Measurements from ENCODE around the gene NCOA7. TPM values are rescaled to one million over a fixed set of nuclear protein-coding genes. Genes with fewer than 3 reads are reported as not detected.
"Not testable (repeated sequence)": the region's sequence is repeated elsewhere in the genome, so short reads cannot be mapped to it uniquely, and the experiment has no call there.

NCOA7 gene
- total RNA-seq, 1 experiment from 2014 or later: 33.4 TPM

DNA sequence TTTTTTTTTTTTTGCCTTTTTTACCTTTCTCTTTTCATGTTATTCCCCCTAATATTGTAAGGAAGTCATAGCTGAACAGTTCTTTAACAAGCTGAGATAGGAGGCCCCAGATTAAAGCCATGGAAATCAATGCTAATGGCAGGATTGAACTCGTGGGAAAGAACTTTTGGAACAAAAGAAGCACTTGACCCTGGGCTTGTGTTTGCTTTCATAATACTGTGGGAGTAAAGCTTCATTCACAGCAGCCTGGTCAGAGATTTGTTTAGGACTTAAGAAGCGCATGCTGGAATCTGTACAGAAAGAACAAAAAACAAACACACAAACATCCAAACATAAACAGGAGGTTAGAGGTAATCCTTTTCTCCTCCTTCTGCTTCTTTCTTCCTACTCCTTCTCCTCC lies 36.2 kb upstream of the NCOA7 start:
- DNase-seq (ENCODE audit: low spot score): no peak

DNA sequence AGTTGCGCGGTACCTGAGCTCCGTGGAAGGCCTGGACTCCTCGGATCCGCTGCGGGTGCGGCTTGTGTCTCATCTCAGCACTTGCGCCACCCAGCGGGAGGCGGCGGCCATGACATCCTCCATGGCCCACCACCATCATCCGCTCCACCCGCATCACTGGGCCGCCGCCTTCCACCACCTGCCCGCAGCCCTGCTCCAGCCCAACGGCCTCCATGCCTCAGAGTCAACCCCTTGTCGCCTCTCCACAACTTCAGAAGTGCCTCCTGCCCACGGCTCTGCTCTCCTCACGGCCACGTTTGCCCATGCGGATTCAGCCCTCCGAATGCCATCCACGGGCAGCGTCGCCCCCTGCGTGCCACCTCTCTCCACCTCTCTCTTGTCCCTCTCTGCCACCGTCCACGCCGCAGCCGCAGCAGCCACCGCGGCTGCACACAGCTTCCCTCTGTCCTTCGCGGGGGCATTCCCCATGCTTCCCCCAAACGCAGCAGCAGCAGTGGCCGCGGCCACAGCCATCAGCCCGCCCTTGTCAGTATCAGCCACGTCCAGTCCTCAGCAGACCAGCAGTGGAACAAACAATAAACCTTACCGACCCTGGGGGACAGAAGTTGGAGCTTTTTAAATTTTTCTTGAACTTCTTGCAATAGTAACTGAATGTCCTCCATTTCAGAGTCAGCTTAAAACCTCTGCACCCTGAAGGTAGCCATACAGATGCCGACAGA lies 31.4 kb upstream of the NCOA7 start:
- no peak for DNase-seq (ENCODE audit: low spot score)

DNA sequence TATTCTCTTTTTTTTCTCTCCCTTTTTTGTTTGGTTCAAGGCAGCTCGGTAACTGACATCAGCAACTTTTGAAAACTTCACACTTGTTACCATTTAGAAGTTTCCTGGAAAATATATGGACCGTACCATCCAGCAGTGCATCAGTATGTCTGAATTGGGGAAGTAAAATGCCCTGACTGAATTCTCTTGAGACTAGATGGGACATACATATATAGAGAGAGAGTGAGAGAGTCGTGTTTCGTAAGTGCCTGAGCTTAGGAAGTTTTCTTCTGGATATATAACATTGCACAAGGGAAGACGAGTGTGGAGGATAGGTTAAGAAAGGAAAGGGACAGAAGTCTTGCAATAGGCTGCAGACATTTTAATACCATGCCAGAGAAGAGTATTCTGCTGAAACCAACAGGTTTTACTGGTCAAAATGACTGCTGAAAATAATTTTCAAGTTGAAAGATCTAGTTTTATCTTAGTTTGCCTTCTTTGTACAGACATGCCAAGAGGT lies 30.8 kb upstream of the NCOA7 start:
- DNase-seq (ENCODE audit: low spot score): no peak

DNA sequence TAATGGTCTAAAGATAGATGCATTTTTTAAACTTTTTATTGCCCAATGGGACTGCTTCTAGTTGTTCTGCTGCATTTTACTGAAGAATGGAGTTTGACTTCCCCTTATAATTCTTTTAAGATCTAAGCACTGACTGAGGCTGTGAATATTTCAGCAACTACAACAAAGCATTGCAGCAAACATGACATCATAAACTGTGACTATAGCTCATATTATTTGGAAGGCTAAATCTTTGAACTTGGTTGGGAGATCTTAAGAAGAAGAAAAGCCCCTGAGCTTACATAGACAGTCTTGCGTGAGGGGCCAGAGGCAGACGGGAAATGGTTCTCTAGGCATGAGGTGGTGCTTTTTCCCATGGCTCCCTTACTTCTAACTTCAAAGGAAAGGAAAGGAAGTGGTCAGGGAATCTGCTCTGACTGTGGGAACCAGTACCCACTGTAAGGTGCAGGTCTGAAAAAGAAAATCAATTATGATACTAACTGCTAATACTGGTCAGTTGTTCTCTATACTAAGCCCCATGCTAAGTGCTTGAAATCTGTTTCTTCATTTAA lies 26.6 kb upstream of the NCOA7 start:
- no peak for DNase-seq (ENCODE audit: low spot score)

DNA sequence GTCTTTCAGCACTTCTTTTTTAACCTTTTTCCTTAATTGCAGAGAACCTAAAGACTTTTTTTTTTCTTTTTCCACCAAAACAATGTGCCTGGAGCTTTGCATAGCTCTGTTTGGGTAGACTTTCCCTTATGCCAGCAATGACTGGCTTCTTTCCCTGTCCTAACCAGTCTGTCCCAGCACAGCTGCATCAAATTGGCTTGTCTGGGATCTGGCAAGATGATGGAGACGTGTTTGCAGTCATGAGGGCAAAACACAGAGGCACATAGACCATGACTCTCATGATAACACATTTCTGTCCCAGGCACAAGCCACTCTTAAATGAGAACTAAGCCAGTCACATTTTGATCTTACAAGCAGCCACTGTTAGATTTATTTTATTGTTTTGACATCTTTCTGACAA lies 24.8 kb upstream of the NCOA7 start:
- no peak for DNase-seq (ENCODE audit: low spot score)

DNA sequence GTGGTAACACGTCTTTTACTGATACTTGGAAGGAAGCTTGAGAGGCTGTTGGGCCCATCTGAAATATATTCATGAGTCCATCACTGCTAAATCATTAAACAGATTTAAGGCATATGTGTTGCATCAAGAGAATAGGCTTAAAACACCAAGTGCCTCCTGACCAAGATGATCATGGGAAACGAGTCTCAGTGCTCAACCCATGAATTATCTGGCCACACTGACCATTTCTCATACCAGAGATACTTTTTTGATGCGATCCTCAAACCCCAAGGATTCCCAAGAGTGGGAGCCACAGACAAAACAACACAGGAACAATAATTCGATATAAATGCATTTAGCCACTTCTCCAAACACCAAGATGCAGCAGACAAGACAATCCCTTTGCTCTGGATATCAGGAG lies 24.1 kb upstream of the NCOA7 start:
- DNase-seq (ENCODE audit: low spot score): no peak

DNA sequence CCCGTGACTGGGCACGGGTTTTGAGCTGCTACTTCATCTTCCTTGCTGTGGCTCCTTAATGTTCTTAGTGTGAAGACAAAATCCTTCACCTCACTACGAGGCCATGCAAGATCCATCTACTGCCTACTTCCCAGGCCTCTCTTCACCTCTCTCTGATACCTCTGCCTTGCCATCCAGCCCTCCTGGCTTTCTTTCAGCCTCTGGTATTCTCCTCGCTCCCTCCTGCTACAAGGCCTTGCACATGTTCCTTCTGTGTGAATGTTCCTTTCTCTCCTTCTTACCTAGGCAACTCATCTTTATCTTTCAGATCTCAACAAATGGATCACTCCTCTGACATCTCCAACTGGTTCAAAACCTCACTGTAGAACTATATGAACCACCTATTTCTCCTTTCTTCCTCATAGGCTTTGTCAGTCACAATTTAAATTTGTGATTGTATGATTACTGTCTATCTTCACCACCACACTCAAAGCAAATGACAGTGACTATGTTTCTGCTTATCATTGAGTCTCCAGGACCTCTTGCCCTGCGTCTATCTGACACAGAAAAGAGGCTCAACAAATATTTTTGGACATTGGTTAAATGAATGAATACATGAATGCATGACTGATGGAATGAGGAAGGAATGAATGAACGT lies 21.5 kb upstream of the NCOA7 start:
- DNase-seq (ENCODE audit: low spot score): no peak

DNA sequence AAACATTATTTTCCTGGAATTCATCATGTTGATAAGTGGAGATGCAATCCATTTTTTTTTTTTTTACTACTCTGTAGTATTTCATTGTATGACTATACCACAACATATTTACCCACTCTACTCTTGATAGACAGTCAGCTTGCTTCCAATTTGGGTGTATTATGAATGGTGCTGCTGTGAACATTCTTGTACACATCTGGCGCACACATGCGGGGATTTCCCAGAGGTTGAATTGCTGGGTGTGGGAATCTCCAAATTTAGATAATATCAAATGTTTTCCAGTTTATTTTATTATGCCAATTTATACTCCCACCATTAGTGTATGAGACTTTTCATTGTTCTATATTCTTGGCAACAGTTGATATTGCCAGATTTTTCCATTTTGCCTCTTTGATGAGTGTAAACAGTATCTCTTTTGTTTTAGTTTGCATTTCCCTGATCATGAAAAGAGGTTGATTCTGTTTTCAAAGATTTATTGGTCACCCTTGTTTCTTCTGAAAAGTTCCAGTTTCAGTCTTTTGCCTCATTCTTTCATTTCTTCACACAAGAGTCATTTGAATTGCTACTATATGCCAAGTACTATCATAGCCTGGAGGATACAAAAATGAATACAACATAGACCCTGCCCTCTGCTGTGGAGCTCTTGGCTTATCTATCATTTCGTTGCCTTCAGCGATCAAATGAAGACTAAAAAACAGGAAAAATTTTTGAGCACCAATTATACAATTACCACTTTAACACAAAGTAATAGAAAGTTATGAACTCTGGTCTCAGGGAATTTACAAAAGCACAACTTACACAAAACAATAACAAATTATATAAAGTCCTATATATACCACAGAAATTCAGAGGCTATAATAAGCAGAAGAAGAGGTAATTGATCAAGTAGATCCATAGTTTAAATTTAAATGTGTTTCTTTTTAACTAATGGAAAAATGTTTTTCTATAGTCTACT lies 17.1 kb upstream of the NCOA7 start:
- DNase-seq (ENCODE audit: low spot score): no peak

DNA sequence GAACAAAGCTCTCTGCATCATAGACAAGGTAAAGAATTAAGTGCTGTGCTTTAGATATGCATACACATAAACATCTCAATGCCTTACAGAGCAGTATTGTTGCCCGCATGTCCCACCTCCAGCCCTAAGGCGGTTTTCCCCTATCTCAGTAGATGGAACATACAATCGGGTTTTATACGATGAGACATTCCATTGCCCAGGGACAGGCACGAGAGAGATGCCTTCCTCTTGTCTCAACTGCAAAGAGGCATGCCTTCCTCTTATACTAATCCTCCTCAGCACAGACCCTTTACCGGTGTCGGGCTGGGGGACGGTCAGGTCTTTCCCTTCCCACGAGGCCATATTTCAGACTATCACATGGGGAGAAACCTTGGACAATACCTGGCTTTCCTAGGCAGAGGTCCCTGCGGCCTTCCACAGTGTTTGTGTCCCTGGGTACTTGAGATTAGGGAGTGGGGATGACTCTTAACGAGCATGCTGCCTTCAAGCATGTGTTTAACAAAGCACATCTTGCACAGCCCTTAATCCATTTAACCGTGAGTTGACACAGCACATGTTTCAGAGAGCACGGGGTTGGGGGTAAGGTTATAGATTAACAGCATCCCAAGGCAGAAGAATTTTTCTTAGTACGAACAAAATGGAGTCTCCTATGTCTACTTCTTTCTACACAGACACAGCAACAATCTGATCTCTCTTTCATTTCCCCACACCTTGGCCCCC lies 14.5 kb upstream of the NCOA7 start:
- DNase-seq (ENCODE audit: low spot score): not testable (repeated sequence)

DNA sequence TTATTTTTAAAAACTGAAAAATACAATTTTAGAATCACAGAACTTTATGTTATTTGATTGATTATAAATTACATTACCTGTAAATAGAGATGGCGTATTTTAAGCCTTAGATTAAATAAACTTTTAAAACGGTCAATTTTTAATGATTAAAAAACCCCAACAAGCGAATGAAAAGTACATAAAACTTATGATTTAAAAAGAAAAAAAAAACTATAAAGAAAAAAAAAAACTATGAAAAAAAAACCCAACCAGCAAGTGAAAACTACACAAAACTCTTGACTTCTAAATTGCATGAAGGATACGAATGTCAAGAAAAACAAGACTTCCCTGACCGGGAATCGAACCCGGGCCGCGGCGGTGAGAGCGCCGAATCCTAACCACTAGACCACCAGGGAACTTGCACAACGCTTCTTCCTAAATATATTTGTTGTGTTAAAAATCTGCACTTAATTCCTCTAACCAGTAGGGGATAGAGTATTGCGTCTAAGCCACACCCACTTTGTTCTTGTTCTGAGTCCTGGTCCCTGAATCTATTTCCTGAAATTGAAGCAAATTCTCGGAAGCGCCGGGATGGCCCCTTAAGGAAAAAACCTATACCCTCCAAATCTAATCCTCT lies 10.7 kb upstream of the NCOA7 start:
- DNase-seq (ENCODE audit: low spot score): peak; percentile 86

DNA sequence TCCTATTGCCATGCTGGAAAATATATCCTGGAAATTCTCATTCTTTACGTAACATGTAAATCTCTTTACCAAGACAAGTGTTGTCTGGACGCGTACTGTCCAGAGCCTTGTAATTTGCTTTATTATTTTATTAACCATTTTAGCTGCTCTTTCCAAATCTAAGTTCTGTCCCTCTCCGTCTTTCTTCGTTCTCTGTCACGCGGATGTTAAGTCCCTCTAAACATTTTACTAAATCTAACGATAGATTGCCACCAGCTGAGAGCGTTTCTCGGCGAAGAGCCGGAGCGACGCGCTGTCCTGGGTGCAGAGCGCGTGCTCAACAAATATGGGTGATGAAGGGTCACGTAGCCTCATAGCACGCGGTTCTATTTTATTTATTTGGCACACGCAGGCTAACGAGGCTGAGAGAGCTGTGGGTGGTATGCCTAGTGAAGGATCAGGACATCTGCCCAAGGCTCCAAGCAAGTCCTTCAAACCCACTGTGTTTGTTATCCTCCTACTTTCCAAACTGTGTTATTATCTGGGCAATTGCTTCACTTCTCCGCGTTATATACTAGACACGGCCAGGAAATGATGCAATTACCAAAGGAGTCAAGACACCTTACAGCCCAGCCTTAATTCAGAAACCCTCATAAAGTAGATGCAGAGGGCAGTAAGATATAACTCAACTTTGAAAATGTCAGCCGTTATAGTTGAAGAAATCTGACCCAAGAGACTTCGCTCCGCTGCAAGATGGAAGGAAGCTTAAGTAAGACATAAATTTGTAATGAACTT lies 10.0 kb upstream of the NCOA7 start:
- DNase-seq (ENCODE audit: low spot score): peak; percentile 71

DNA sequence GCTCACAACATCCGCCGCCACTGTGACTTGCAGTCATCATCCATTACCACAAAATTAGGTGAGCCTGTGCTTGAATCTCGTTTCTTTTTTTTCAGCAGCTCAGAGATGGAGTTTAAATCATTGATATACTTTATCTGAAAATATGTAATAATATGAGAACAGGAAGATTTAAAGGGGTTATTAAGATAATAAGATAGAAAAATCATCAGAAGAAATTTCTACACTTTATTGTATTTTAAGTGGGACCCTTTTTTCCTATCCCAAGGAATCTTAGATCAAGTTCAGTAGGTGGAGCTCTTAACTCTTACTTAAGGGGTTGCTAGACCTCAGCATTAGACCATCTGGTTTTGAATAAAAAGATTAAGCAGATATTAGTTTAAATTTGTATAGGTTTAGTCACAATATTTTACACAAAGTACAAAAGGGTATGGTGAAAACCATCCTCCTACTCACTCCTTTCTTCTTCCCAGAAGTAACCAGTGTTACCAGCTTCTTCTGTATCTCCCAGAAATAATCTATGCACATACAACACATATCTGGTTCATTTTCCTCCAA lies 9.4 kb upstream of the NCOA7 start:
- peak; percentile 5 for DNase-seq (ENCODE audit: low spot score)

DNA sequence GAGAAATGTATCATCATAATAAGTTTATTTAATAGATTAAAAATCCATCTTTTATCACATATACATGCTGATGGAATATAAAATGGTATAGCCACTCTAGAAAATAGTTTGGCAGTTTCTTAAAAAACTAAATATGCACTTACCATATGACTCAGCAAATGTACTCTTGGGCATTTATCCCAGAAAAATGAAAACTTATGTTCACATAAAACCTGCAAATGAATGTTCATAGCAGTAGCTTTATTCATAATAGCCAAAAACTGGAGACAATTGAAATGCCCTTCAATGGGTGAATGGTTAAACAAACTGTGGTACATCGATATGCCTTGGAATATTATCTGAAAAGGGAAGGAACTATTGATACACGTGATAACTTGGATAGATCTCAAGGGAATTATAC lies 6.4 kb upstream of the NCOA7 start:
- DNase-seq (ENCODE audit: low spot score): no peak

DNA sequence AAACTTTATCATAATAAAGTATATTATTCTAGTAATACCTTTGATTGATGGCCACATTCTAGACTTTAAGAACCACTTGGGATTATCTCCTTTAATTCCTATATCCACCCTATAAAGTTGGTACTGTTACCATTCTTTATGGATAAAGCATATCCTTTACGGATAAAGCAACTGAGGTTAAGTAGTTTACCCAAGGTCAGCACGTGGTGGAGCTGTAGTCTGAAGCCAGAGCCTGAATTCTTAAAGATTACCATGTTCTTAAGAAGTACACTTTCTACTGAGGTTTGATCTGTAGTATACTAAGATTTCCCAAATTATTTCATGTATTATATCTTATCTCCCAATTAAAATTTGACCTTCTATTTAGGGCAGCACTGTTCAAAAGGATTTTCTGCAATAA lies 3.0 kb upstream of the NCOA7 start:
- no peak for DNase-seq (ENCODE audit: low spot score)

DNA sequence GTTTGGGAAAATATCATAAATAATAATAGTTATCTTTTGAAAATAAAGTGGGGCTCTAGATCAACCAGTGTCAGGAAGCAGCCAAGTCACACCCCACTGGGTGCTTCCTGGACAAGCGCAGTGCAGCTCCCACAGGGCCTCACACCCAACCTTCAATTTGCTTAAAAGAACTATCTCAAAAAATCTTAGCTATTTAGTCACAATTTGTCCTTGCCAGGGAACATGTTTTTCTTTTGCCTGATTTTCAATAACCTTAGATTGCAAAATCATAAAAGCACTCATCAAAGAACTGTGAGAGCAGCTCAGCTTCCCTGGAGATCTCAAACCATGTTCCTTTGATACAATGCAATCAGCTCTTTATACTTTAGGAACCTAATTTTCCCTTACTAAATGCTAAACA lies 1.6 kb upstream of the NCOA7 start:
- DNase-seq (ENCODE audit: low spot score): no peak

DNA sequence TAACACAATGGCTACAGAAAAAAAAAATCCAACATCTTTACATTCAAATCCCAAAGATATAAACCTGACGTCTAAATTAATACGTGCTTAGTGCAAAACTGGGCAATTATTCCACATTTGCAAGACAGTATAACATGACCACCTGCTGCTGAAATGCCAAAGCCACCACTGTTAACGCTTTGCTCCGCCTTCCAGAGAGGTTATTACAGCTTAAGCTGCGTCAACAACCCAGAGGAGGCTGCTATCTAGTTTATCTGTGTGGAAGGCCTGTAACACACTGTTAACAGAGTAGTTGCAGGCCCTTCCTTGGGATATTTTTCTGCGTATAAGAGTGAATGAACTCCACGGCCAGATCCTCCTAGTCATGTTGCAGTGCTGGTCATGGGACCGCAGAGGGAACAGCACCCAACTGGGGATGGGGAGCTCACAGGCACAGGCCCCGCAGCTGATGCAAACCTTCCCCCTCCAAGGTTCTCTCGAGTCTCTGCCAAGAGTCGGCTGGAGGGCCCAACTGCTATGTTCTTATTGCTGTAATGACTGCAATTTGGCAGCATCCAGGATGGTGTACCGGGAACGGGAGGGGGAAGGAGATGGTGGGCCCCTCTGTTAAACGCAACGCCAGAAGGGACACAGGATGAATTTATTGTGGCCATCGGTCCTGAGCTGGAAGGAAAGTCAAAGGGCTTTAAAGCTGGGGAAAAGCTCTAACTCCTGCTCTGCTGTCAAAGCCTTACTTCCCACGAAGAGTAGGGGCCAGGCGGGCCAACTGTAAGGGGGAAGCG lies 993 bp upstream of the NCOA7 start:
- DNase-seq (ENCODE audit: low spot score): peak; percentile 15

DNA sequence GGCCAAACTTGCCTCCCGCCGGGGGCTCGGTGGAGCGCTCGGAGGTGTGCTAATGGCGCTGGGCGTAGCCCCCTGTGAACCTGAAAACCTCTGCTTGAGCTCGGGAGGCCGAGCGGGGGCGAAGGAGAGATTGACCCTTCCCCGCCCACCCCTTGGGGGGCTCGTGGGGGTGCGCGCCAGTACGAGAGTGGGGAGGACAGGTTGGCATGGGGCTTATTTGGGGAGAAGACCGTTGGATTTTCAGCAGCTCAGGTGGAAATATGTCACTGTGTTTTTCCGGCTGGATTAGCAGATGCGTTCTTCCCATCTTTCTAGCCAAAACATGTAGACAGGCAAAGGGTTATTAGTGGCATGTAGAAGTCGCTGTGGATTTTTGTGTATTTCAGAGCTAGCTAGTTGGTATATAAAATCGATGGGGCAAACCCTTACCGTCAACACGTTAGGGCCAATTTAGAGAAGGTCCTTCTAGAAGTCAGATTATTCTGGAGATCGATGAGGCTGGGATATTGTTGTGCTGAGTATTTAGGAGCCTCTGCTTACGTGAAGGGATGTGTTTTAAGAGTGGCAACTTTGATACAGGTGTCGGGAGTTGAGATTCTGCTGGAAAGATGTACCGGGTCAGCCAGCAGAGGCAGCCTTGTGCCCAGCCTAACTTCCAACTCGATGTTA lies 525 bp downstream of the NCOA7 start:
- peak; percentile 41 for DNase-seq (ENCODE audit: low spot score)

DNA sequence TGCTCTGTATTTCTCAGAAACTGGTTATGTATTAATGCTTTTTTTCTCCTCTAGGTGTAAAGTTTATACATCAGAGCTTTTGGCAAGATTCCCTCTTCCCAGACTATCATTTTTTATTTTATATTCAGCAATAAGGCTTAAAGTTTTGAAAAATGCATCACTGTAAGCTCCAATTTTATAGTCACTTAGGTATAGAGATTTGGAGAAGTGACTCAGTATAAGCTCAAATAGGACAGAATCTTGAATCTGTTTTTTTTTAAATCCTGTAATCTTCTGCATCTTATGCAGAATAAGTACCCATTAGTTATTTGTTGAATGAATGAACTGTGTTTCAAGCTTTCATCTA lies 1.0 kb downstream of the NCOA7 start:
- no peak for DNase-seq (ENCODE audit: low spot score)

DNA sequence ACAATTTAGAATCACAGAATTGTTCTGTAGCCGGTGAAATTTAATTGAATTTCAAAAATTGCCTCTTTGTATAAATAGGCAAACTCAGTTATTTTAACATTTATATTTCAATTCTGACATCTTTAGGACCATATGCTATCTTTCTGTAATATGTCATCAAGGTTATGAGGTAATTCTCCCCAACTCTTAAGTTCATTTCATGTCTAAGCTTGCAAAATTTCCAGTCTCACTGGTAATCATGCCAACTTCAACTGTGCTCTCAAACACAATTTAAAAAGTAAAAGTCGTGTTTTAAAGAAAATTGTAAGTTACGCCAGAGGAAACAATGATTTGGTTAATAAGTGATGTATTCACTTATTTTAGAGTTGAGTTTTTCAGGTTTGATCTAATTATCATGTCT lies 1.4 kb downstream of the NCOA7 start:
- no peak for DNase-seq (ENCODE audit: low spot score)

Data from H4 (cell line).